NCI-H345 treated with DMSO at 0.1 percent for 48 hours (cell line): ENCODE results near the gene IL13RA1.
"Not testable (repeated sequence)": the region's sequence is repeated elsewhere in the genome, so short reads cannot be mapped to it uniquely, and the experiment has no call there.

Experiments
- DNase-seq: peaks from one replicate; lab custom pipeline; 2025; ENCODE audit not compliant: unreplicated experiment; lab: John Stamatoyannopoulos, UW

IL13RA1 gene

GRCh38 chrX:118726887-118727685 is at the start of gene IL13RA1:
TSS of gene IL13RA1 (plus strand) at chrX:118727606. CDS start at chrX:118727639, 33 bp downstream.
- peak; percentile 28 for DNase-seq

GRCh38 chrX:118679290-118679689 is 48.1 kb upstream of the IL13RA1 start:
- DNase-seq: no peak

DNA sequence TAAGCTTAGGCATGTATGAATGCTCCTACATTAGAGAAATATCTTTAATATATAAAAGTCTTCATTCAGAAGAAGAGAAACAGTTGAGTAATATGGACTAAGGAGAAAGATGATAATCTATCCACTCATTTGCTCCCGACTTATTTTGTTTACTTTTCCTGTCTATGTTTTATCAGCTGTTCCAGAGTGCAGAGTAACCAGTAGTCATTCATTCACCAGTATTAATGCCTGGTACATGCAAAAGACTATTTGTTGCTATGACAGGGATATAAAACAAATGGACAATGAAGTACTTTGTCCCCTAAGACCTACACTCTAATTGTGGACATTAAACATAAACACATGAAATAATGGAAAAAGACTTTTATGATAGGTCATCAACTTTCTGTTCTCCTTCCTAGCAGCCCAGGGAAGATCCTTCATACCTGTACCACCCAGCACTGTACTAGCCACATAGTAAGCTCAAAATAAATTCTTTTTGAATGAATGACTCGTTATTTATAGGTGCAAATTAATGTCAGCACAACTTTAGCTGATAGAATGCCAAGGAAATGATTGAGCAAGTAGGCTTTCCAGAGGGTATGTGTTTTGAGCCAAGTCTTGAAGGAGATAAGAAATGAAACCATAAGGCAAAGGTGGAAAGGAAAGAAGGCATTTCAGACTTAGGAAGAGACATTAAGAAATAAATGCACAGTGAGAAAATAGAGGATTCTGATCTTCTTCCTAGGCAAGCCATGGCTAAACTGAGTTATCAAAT is 45.0 kb upstream of the IL13RA1 start:
- no peak for DNase-seq

GRCh38 chrX:118685393-118685792 is 42.0 kb upstream of the IL13RA1 start:
- DNase-seq: no peak

DNA sequence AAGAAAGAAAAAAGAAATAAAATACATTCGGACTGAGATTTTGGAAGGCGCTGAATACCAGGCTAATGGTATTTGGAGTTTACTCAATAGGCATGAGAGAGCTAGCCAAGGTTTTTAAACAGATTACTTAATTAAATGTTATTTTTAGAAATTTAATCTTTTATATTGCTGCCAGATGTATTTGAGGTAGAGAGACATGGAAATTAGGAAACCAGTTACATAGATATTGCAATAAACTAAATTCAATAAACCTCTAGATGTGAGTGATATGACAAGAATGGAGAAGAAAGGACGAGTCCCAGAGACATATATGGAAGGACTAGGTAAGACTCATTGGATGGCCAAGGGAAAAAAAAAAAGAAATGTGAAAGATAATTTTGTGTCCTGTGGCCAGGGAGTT is 38.5 kb upstream of the IL13RA1 start:
- DNase-seq: no peak

DNA sequence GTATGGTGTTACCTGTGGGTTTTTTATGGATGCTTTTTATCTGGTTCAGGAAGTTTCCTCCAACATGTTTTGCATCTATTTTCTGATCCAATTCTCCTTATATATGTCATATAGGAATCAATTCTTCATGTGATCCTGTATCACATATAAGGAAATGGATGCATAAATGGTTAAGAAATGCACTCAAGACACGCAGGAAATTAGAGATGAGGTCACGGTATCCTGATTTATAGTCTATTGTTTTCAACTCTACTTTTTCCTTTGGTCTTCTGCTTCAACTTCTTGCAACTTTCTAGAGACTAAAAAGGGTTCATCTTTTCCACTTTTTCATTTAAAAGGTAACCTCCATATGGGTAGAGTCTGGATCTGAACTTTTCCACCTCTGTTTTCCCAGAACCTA is 33.6 kb upstream of the IL13RA1 start:
- DNase-seq: no peak

DNA sequence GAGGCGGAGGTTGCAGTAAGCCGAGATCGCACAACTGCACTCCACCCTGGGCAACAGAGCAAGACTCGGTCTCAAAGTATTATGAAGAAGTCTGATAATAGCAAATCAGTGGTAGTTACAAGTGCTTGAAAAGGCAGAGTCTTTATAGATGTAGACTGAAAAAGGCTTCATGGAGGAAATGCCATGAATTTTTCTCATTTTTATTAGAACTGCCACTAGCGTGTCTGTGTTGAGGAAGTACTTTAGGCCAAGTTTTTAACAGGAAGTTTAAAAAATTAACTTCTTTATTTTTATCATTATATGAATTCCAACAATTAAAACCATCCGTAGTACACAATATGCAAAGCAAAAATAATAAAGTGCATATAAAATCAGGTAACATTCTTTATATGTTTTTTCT is 32.8 kb upstream of the IL13RA1 start:
- DNase-seq: no peak

DNA sequence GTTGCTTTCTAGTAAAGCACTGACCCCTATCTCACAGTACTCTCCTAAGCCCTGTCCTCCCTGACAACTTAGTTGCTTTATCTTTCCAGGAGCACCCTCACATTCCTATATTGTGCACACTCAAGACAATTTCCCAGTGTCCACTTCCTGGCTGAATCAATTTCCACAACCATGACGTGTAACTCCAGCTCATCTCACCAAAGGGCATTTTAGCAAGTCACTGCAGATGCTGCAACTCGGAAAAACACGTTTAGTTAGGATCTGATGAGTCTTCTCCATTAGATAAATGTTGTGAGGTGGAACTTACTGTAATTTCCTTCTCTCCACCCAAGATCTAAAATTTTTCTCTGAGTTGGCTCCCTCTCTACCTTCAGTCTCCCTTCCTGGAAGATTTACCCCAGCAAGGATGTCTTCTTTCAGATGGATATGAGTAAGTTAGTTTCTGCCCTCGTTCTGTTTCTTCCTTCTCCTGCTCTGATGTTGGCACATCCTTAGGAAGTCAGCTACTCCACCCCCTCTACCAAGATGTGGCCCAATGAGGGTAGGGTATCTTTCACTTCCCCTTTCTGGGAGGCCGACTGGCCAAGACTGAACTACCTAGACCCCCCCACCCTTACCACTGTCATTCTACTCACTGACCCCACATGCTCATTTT is 28.8 kb upstream of the IL13RA1 start:
- no peak for DNase-seq

DNA sequence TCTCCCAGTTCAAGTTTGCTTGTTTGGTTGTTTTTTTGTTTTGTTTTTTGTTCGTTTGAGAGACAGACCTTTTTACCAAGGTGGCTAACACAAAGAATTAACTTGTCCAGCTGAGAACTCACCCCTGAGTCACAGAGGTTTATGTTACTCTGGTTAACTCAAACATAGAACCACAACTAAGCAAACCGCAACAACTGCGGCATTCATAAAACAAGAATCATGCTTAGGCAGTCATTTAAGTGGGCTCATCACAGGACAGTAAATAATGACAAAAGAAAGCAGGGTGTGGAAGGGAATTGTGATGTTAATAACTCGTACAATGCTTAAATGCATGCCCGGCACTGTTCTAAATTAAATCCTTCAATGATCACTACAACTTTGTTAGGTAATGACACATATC is 24.7 kb upstream of the IL13RA1 start:
- DNase-seq: no peak

GRCh38 chrX:118706681-118707080 is 20.7 kb upstream of the IL13RA1 start:
- no peak for DNase-seq

GRCh38 chrX:118714521-118714920 is 12.9 kb upstream of the IL13RA1 start:
- DNase-seq: no peak

DNA sequence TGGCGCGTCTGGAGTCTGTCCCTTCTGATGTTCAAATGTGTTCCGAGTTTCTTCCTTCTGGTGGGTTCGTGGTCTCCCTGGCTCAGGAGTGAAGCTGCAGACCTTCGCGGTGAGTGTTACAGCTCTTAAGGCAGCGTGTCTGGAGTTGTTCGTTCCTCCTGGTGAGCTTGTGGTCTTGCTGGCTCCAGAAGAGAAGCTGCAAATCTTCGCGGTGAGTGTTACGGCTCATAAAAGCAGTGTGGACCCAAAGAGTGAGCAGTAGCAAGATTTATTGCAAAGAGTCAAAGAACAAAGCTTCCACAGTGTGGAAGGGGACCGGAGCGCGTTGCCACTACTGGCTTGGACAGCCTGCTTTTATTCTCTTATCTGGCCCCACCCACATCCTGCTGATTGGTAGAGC is 11.5 kb upstream of the IL13RA1 start:
- DNase-seq: not testable (repeated sequence)

DNA sequence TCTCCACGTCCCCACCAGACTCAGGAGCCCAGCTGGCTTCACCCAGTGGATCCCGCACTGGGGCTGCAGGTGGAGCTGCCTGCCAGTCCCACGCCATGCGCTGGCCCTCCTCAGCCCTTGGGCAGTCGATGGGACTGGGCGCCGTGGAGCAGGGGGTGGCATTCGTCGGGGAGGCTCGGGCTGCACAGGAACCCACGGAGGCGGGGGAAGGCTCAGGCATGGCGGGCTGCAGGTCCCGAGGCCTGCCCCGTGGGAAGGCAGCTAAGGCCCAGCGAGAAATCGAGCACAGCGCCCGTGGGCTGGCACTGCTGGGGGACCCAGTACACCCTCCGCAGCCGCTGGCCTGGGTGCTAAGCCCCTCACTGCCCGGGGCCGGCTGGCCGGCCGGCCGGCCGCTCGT is 10.6 kb upstream of the IL13RA1 start:
- DNase-seq: not testable (repeated sequence)

DNA sequence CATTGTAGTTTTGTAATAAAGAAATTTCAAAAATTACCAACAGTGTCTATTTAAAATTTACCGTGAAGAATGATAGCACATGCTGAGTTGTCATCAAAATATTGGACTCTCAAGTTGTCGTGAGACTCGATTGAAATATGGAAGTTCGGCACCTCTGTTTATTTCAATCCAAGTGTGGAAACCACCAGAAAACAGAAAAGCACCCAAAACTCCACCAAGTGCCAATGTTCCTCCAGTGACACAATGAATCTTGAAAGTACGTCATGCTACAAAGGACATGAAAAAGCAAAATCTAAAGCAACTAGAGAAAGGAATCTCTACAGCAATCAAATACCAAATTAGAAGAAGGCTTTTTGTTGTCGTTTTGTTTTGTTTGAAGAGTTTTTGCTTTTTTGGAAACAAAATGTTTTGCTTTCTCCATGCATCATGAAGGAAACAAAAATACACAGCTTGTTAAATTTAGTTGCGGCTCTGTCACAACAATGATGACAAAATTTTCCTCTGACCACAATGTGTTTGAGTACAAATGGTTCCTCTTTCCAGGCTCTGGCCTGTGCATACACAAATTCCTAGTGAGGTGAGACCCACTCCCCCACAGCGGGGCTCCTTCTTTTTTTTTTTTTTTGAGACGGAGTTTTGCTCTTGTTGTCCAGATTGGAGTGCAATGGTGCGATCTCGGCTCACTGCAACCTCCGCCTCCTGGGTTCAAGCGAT is 9.6 kb upstream of the IL13RA1 start:
- no peak for DNase-seq

DNA sequence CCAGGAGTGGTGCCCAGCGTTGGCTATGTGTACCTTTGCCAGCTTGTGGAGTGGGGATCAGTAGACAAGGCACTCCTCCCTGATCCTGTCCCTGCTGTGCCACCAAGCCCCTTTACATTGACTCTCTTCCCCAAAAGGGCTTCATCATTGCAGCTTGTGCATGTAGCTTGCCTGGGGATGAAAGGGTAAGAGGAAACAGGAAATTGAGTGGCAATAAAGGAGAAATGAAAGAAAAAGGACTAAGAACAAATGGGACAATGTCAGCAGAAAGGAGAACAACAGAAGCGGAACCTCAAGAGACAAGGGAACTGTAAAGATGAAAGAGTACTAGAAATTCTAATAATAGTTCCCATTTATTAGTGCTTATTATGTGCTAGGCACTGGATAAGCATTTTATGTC is 8.7 kb upstream of the IL13RA1 start:
- no peak for DNase-seq

- no peak for DNase-seq
Measured at GRCh38 chrX:118720058-118720707, 7.2 kb upstream of the IL13RA1 start.

GRCh38 chrX:118723376-118723775 is 4.0 kb upstream of the IL13RA1 start:
- DNase-seq: no peak

GRCh38 chrX:118724365-118724764 is 3.0 kb upstream of the IL13RA1 start:
- DNase-seq: no peak

GRCh38 chrX:118724775-118725174 is 2.6 kb upstream of the IL13RA1 start:
- no peak for DNase-seq

- DNase-seq: no peak
Measured at GRCh38 chrX:118726396-118726795, 1.0 kb upstream of the IL13RA1 start.
